Measurements from ENCODE around the gene ZNF654.
A peak's percentile ranks its signal among the peaks of the same experiment; 100 is the strongest.
"Not testable (repeated sequence)": the region's sequence is repeated elsewhere in the genome, so short reads cannot be mapped to it uniquely, and the experiment has no call there.

The ZNF654 gene

DNA sequence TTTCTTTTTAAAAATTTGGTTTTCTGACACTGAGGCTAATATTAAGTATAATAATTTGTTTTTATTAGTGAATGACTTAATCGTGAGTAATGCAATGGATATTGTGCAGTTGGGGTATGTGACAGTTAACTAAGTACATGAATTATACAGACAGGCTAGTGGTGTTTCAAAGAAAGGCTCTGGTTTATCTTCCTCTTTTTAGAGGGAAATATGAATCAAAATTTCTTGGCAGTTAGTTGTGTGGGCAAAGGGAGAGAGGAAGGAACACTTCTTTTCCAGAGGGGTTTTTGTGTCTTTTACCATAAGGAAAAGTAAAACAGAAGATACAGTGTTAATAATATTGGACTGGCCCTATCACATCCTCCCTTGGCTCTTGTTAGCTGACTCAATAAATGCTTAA, 2.7 kb downstream of the ZNF654 start:
- DNase-seq, result no peak

DNA sequence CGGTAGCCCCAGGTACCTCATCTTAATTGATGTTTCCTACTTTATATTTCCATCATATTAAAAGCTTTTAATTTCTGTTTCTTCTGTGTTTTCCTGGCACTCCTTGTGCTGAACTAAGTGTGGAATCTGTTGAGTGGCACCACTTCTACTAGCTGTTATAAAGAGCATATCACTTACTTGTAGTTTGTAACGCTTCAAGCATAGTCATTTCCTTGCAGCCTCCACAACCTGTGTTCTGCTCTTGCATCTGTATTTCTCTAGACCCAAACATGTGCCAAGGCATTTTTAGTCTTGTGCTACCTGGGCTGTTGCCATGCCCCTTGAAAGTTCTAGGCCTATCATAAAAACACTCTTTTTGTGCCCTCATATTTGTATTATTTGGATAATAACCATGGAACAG, 16.0 kb downstream of the ZNF654 start:
- DNase-seq, result no peak

DNA sequence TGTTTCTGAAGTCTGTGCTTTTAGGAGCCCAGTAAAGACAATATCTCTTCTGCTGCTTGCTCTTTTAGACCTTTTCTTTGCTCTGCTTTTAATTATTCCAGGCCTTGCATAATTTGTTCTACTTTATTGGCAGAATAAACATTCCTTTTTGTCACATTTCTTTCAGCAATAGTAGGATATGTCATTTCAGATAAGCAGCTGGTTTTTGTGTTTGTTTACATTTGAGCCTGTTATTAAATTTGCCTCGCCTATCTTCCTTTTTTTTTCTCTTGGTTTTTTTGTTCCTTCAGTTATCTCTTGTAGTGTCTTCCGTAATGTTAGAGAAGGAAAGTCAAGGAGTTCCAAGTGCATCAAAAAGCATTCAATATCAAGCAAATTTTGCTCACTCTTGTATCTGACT, 16.4 kb downstream of the ZNF654 start:
- no peak for DNase-seq

DNA sequence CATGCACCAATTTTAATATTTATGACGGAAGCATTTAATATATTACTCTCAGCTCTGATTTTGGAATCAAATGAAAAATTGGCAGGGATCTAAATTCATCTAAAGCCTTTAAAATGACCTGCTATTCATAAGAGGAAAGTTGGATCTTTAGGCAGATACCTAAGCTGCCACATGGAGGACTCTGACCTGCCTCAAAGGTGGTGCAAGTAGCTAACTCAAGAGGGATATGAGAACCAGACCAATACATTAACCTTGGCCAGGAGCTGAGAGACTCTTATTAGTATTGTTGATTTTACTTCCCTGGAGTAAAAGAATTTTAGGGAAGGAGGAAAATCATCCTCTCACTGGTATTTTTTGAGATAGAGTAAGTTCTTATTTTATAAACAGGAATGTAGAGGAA, 17.7 kb downstream of the ZNF654 start:
- no peak for DNase-seq

DNA sequence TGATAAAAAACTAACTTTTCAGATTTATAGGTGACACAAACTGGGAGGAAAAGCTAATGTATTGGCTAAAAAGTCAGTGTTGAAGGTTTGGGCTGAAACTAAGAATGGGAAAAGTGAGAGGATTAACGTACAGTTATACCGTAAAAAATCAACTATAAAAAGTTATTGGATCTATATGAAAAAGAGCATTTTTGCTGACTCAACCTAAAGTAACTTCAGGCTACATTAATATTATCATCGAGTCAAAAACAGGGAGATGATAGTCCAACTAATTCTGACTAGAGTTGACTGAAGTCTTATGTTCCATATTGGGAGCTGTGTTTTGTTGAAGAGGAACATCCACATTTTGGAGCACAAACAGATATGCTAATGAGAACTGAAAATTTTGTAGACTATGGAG, 19.9 kb downstream of the ZNF654 start:
- DNase-seq, result no peak

DNA sequence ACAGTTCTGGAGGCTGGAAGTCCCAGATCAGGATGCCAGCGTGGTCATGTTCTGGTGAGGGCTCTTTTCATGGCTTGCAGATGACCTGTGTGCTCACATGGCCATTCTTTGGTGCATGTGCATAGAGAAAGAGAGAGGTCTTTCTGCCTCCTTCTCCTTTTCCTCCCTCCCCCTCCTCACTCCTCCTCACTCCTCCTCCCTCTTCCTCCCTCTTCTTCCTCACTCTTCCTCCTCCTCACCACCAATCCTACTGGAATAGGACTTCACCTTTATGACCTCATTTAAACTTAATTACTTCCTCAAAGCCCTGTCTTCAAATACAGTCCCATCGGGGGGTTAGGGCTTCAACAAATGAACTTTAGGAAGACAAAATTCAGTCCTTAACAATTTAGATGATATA, 23.8 kb downstream of the ZNF654 start:
- no peak for DNase-seq

DNA sequence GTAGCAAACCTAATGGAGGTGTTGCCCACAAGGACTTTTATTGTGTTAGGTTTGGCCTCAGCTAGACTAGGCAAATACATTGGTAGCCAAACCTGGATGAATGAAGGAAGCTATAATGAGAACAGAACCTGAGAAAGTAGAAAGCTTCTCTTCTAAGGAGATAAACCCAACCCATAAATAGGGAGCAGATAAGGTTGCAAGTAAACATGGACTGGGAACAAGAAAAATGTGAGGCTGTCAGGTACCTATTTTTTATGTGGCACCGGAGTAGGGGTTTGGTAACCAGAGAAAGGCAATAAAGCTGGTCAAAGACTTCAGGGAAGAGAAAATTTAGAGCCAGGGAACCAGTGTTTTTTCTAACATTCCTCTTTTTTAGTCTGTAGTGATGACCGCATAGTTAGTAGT, 25.0 kb downstream of the ZNF654 start:
- DNase-seq, result no peak

DNA sequence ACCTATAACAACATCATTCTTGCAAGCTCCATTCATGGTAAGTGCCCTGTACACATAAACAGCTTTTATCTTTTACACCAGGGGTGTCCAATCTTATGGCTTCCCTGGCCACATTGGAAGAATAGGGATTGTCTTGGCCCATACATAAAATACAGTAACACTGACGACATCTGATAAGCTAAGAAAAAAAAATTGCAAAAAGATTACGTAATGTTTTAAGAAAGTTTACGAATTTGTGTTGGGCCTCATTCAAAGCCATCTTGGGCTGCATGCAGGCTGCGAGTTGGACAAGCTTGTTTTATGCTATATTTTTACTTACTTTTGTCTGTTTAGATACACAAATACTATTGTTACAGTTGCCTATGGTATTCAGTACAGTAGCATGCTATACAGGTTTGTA, 31.6 kb downstream of the ZNF654 start:
- no peak for DNase-seq

DNA sequence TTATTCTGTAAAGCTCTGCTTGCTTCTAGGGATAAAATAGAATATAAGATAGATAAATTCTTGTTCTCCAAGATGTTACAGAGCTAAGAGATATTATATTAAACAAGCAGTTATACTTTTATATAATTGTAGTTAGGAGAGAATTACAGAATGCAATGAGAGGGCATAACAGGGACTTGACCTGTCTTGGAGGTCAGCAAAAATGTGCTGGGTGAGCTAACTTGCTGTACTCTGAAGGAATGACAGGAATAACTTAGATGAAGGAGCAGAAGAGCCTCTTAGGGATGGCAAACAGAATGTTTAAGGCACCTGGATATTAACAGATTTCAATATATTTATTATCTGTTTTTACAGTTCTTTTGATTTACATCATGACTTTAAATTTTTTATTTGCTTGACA, 33.2 kb downstream of the ZNF654 start:
- DNase-seq, result no peak

DNA sequence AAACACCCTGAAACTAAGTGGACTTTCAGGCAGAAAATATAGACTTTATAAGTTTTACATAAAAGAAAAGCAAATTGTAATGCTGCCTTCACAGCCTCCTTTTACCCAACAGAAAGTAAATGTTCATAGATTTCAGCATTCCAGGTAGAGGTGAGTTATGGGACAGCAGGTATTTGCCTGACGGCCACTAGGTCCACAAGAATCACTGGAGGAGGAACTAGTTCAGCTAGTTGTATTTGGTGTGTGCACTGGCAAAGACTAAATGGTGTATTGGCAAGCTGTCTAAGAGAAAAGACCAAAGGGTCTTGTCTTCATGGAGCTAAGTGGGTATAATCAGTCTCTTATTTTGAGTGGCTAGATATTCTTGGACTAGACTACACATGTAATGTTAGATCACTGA, 34.2 kb downstream of the ZNF654 start:
- DNase-seq, result no peak

DNA sequence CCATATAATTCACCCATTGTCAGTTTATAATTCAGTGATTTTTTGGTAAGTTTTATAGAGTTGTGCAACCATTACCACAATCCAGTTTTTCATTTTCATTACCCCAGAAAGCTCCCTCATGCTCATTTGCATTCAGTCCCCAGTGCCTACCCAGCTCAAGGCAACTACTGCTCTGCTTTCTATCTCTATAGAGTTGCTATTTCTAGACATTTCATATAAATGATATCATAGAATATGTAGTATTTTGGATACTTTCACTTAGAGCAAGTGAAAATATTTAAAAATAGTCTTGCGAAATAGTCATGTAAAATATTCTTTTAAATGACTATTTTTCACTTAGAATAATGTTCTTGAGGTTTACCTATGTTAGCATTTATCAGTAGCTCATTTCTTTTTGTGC, 42.1 kb downstream of the ZNF654 start:
- DNase-seq, result no peak

DNA sequence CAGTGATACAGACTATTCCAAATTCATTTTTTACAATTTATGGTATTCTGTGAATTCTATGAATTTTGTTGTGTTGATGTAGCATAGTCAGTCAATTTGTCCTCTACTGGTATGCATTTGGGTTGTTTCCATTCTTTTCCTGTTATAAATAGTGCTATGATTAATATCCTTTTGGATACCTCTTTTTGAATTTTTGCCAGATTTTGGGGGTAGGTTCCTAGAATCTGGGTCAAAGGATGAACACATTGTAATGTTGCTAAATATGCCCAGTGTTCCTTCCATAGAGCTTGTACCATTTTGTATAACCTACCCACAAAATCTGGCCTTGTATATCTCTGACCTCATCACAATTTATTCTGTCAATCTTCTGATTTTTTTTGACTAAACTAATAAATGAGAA, 46.3 kb downstream of the ZNF654 start:
- no peak for DNase-seq

DNA sequence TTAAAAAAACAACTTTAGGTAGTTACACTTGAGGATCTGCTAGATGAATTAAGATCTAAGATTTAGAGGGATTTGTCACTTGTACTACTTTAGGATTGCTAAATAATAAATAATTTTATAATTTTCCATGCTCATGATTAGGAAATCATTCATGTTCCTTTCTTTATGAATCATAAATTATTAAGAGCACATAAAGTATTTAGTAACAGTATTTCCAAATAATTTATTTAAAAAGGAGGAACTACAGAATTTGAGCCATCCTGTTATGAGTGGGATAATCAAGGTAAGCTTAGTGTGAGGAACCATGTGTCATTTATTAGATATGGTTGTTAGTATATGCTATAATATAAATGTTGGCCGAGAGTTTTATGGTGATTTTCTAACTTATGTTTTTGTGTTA, 53.2 kb downstream of the ZNF654 start:
- DNase-seq, result no peak

DNA sequence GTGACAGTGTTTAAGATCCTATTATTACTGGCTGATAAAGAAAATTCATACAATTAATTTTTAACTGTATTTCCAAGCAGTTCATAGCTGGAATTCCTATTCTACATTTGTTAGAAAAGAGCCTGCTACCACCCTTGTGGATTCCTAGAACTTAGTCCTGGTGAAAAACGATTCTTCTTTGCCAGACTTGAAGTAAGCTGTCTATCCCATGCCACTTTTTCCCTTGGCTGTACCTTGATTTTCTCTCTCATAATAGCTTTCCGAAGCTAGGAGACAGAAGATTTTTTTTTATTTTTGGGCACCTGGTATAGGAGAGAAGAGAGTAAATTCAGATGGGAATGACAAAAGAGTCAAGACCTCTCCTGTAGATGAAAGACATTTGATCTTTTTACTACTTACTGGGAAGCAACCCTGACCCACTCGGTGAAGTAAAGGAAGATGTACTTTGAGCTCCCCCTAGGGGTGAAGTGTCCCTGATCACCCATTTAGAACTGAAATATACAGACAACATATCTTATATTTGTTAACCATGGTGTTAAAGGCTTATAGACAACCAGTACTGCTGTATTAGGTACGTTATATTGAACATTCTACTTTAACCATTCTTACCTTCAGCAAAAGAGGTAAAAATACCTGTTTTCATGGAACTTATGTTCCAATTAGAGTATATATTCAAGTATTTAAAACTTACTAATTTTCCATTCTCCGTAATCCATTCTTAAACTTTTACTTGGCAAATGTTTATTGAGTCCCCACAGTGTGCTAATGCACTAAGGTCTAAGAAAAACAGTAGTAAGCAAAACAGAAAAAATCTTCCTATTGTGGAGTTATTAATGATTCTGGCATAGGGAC, 54.5 kb downstream of the ZNF654 start:
- peak; percentile 48 for DNase-seq

DNA sequence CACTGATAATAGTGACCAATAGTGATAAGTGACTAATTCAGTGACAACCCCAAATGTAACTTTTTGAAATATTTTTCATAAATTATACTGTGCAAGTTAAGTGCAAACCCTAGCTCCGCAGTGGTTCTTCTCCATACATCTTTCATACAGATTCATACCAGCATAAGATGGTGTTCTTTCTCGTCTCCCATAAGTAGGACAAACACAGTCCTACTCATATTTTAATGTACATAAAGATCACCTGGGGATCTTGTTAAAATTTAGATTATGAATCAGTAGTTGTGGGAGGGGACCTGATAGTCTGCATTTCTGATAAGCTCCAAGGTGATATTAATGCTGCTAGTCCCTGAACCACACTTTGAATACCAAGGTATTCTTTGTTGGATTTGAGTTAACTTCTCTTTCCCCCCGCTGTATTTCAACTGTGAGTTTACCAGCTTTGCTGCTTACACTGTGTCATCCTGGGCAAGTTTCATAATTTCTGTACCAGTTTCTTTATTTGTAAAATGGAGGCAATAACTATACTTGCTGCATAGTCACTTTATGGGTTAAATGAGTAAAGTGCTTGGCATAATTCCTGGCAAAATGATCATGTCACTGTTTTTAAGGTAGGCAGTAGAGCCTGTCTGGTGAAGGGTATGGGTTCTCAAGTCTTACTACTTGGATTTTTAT, 56.0 kb downstream of the ZNF654 start:
- DNase-seq, result no peak

DNA sequence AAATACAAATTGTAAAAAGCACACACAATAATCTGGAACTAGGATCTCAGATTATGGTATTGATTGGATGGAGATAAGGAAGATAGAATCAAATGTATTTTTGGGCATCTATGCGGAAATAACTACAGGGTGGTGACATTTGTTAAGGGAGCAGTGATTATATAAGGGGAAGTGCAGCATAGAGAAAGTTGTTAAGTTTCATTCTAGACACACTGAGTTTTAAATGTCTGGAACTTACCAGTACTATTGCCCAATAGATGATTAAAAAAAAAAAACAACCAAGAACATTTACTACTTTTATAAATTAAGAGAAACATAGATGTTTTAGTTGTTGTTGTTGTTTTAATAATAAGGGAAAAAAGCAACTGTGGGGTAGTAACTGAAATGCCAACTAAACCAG, 58.6 kb downstream of the ZNF654 start:
- DNase-seq, result no peak

DNA sequence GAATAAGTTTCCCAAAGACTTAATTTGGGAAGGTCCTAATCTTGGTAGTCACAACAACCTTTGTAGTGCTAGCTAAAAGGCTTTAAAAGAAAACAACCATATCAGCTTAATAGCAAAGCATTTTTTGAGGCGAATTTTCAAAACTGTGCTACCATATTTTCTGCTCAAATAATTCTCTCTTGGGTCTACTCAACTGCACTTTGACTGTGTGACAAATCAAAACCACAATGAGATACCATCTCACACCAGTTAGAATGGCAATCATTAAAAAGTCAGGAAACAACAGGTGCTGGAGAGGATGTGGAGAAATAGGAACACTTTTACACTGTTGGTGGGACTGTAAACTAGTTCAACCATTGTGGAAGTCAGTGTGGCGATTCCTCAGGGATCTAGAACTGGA, 59.5 kb downstream of the ZNF654 start:
- DNase-seq, result not testable (repeated sequence)

DNA sequence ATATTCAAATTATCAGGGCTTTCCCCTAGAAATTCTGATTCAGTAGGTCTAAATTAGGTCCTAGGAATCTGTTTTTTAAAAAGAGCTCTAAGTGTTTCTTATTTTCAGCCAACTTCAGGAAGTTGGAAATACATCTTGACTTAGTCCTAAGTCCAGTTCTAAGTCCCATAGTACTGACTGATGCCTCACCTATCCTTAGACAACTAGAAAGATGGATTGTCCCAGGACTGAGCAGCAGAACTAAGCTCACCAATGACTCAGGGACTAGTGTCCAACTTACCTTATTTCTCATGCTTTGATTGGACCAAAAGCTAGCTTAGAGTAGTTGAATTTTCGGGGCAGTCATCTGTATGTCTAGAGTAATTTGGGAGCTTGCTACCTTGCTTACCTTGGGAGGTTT, 64.5 kb downstream of the ZNF654 start:
- no peak for DNase-seq

DNA sequence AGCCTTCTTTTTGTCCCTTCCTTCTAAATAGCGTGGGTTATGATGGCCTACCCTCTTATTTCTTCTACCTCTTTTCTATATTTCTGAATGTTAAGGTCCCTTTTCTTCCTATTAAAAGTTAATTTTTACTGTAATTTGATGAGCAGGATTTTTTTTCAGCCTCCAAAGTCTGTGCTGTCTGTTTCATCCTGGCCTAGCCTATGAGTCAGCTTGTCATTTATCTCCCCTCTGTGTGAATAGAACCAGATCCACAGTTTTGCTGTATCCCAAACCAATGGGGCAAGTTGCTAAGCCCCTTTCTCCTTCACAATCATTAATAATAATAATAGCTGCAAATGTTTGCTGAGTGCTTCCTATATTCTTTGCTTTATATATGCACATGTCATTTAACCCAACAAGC, 72.6 kb downstream of the ZNF654 start:
- DNase-seq, result no peak

DNA sequence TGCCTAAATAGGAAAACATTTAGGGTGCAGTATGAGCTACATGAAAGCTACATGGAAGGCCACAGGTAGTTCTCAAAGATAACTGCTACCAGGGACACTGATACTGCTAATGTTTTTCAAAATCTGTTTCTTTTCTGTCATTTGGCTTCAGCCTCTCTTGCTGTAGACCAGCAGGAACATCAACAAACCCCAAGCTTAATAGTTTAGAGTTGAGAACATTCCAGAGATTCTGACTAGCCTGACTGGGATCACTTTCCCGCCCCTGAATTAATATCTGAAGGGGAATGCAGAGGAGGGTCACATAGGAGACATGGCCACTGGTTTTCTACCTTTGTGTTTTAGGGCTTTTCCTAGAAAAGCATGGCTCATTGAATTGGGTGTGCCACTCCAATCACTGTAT, 73.8 kb downstream of the ZNF654 start:
- DNase-seq, result no peak

DNA sequence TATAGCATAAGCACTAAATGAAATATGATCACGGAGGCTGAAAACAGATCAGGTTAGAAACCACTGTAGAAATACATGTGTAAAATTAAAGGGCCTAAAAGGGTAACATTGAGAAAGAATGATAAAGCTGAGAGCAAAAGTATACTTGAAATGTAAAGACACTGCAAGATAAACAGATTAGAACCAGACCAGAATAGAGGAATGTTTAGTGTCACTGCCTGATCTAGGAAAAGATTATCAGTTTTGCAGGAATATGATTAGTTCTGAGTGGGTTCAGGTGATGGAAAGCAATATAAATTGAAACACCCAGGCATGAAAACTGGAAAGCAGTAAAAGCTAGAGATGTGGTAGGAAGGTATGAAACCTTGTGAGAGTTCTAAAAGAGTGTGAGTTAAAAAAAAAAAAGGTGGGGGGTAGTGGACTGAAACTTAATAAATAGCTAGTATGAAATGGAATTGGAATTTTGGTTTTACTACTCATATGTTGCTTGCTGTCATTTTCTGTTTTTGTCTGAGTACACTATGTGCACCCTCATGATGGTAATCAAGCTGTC, 74.7 kb downstream of the ZNF654 start:
- DNase-seq, result no peak

DNA sequence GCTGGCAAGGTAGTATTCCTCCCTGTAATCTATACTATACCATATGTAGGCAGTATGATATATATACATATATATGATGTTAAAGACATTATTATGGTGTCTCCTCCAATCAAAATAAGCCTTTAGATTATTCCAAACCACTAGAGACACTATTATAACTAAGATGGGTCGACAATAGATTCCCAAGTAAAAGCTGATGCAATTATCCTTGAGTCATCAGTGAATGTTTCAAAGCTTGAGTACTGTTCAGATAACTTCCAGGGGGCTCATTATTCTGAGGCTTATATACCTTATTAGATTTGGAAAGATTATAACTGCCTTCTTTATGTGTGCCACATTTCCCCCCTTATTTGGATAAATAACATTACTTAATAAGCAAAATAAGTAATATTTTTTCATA, 78.8 kb downstream of the ZNF654 start:
- DNase-seq, result no peak

DNA sequence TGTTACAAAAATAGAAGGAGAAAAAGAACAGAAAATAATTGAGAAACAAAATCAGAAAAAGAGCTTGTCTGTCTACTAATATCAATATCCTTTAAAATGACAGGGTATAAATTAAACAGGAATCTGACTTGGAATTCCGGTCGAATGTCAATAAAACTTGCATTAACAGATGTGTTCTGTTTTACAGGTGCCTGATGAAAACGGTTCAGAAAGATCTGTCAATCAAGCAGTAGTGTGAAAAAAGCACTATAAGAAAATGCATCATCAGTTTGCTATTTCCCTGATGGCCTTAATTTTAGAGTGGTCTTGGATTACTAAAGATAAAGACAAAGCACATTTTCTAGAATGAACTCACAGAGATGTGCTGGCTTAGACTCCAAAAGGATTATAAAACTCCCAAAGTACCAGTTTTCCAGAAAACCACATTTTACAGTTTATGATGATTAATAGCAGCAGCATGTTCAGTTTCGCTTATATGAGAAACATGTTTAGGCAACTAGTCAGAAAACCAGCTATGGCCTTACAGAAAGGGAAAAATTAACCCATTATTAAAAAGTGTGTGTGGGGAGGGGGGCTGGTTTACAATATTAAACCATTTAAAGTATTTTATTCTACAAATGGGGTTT, 82.5 kb downstream of the ZNF654 start:
- DNase-seq, result no peak

DNA sequence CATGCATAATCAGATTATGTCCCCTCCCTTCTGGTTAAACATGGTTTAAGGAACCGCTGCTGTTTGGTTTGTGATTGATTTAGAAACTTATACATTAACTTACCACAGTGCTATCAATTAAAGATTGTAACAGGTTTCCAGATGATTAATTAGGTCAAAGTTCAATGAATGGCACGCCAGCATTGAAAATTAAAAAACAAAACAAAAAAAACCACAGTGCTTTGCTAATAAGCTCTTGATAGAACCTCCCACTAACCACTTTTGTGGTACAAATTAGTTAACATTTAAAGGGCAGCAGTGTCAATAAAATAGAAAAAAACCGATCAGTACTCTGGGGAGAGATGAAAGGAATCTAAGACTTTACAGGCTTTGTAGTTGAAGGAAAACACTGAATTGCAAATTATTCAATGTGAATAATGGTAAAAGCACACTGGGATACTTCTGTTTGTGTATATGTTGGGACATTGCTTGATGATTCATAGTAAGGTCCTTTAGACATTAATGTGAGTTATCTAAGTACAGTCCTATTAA, 83.1 kb downstream of the ZNF654 start:
- no peak for DNase-seq

Data from right forelimb (tissue), 1 donor.